GM03348 (cell line): ENCODE data around the gene GPC6.
A peak's percentile ranks its signal among the peaks of the same experiment; 100 is the strongest.

ENCODE experiments used
- DNase-seq: peaks from one replicate; pipeline ENCODE4 v3.0.0; 2012; ENCODE audit warnings: low spot score

Gene GPC6

GRCh38 chr13:93975242-93975641, 748.6 kb downstream of the GPC6 start:
- DNase-seq, result no peak

GRCh38 chr13:93976528-93976927, 749.9 kb downstream of the GPC6 start:
- DNase-seq, result no peak

- no peak for DNase-seq
Observed at GRCh38 chr13:93977986-93978385, 751.4 kb downstream of the GPC6 start.

GRCh38 chr13:93981426-93981977, 754.9 kb downstream of the GPC6 start:
- DNase-seq, result no peak

GRCh38 chr13:93982179-93982918, 755.7 kb downstream of the GPC6 start:
- DNase-seq, result no peak

- no peak for DNase-seq
Observed at GRCh38 chr13:93984052-93984451, 757.4 kb downstream of the GPC6 start.

- DNase-seq, result no peak
Observed at GRCh38 chr13:93984876-93985275, 758.3 kb downstream of the GPC6 start.

GRCh38 chr13:93987458-93987857, 760.9 kb downstream of the GPC6 start:
- no peak for DNase-seq

GRCh38 chr13:93991569-93991968, 765.0 kb downstream of the GPC6 start:
- no peak for DNase-seq

- DNase-seq, result no peak
Observed at GRCh38 chr13:93996481-93996880, 769.9 kb downstream of the GPC6 start.

GRCh38 chr13:94006296-94006695, 779.7 kb downstream of the GPC6 start:
- no peak for DNase-seq

- DNase-seq, result no peak
Observed at GRCh38 chr13:94007072-94007471, 780.5 kb downstream of the GPC6 start.

GRCh38 chr13:94009701-94010100, 783.1 kb downstream of the GPC6 start:
- DNase-seq, result peak; percentile 61

- no peak for DNase-seq
Observed at GRCh38 chr13:94014461-94014860, 787.9 kb downstream of the GPC6 start.

GRCh38 chr13:94020426-94020825, 793.8 kb downstream of the GPC6 start:
- DNase-seq, result no peak

GRCh38 chr13:94020833-94021232, 794.2 kb downstream of the GPC6 start:
- DNase-seq, result peak; percentile 4

GRCh38 chr13:94028234-94028633, 801.6 kb downstream of the GPC6 start:
- DNase-seq, result no peak

GRCh38 chr13:94028650-94029049, 802.0 kb downstream of the GPC6 start:
- DNase-seq, result no peak

GRCh38 chr13:94030415-94031119, 804.0 kb downstream of the GPC6 start:
- DNase-seq, result no peak

- no peak for DNase-seq
Observed at GRCh38 chr13:94031609-94032008, 805.0 kb downstream of the GPC6 start.

GRCh38 chr13:94033098-94033497, 806.5 kb downstream of the GPC6 start:
- no peak for DNase-seq

- no peak for DNase-seq
Observed at GRCh38 chr13:94033830-94034642, 807.4 kb downstream of the GPC6 start.

GRCh38 chr13:94050039-94050438, 823.4 kb downstream of the GPC6 start:
- no peak for DNase-seq
